Neuronal stem cell (in vitro differentiated cells): Measurements from ENCODE around the gene CCDC57.

Experiments used
- DNase-seq: peaks from one replicate; pipeline ENCODE4 v3.0.0-alpha.2; 2013; ENCODE audit warnings: low spot score
- H2AFZ ChIP-seq: one replicate; pipeline ENCODE4 v1.6.1; 2013; ENCODE audit warnings: mild to moderate bottlenecking, low read length, inconsistent platforms
- H2AK5ac ChIP-seq: 2 replicates; pipeline ENCODE4 v1.6.1; 2013; ENCODE audit warnings: low read depth, mild to moderate bottlenecking, inconsistent platforms, low read length, moderate library complexity, mixed read lengths
- H2BK120ac ChIP-seq: 2 replicates; pipeline ENCODE4 v1.6.1; 2013; ENCODE audit warnings: low read depth, mild to moderate bottlenecking, inconsistent platforms, low read length, moderate library complexity, mixed read lengths
- H2BK12ac ChIP-seq: one replicate; pipeline ENCODE4 v1.6.1; 2013; ENCODE audit warnings: low read length, inconsistent platforms
- H2BK15ac ChIP-seq: 2 replicates; pipeline ENCODE4 v1.6.1; 2013; ENCODE audit warnings: mild to moderate bottlenecking, low read length, inconsistent platforms, mixed read lengths
- H2BK5ac ChIP-seq: one replicate; pipeline ENCODE4 v1.6.1; 2013; ENCODE audit warnings: inconsistent platforms, mild to moderate bottlenecking, low read length, moderate library complexity
- H3K14ac ChIP-seq: one replicate; pipeline ENCODE4 v1.6.1; 2013; ENCODE audit warnings: low read length, inconsistent platforms
- H3K18ac ChIP-seq: 2 replicates; pipeline ENCODE4 v1.6.1; 2013; ENCODE audit warnings: low read length, inconsistent platforms
- H3K23ac ChIP-seq: 2 replicates; pipeline ENCODE4 v1.6.1; 2013; ENCODE audit warnings: low read depth, mild to moderate bottlenecking, mixed read lengths, low read length, inconsistent platforms; ENCODE audit not compliant: poor library complexity
- H3K27ac ChIP-seq: replicated peaks from 3 replicates; pipeline ENCODE4 v1.5.1; 2013; ENCODE audit warnings: low read length, inconsistent platforms
- H3K27me3 ChIP-seq, 3 experiments: 2 replicates each; pipeline ENCODE4 v1.6.1; 2013; ENCODE audit warnings: low read length in 3 of 3, mild to moderate bottlenecking in 2 of 3, inconsistent platforms in 1 of 3, low read depth in 1 of 3, mixed read lengths in 1 of 3, moderate library complexity in 1 of 3; ENCODE audit not compliant: control insufficient read depth in 3 of 3, insufficient read depth in 3 of 3
- H3K36me3 ChIP-seq, 2 donors: replicated peaks in 1 of 2; 2 replicates each; pipeline ENCODE4 v1.6.1; 2013; ENCODE audit warnings: low read length in 2 of 2; ENCODE audit not compliant: control insufficient read depth in 2 of 2, insufficient read depth in 2 of 2
- H3K4ac ChIP-seq: 2 replicates; pipeline ENCODE4 v1.6.1; 2013; ENCODE audit warnings: inconsistent platforms, mild to moderate bottlenecking, low read length, moderate library complexity
- H3K4me1 ChIP-seq, 2 donors: 1 replicate in 1 of 2; 2 replicates in 1 of 2; pipeline ENCODE4 v1.6.1; 2013; ENCODE audit warnings: low read length in 2 of 2, low read depth in 1 of 2; ENCODE audit not compliant: control insufficient read depth in 2 of 2, insufficient read depth in 1 of 2
- H3K4me2 ChIP-seq: one replicate; pipeline ENCODE4 v1.6.1; 2013; ENCODE audit warnings: mild to moderate bottlenecking, low read length, inconsistent platforms; ENCODE audit not compliant: insufficient read depth, poor library complexity, severe bottlenecking
- H3K4me3 ChIP-seq, 2 donors: 2 replicates each; pipeline ENCODE4 v1.5.1; 2013; ENCODE audit warnings: low read length in 2 of 2, mild to moderate bottlenecking in 2 of 2, inconsistent platforms in 1 of 2, moderate library complexity in 1 of 2
- H3K79me1 ChIP-seq: one replicate; pipeline ENCODE4 v1.6.1; 2013; ENCODE audit warnings: low read depth, mild to moderate bottlenecking, inconsistent platforms, low read length, moderate library complexity
- H3K9ac ChIP-seq: one replicate; pipeline ENCODE4 v1.6.1; 2013; ENCODE audit warnings: mild to moderate bottlenecking, low read depth, low read length, inconsistent platforms; ENCODE audit not compliant: poor library complexity
- H3K9me3 ChIP-seq, 2 donors: replicated peaks in 1 of 2; 2 replicates each; pipeline versions ENCODE3 to v1.6.1; 2013; ENCODE audit warnings: low read length in 2 of 2, mild to moderate bottlenecking in 2 of 2, inconsistent platforms in 1 of 2, low read depth in 1 of 2, mixed read lengths in 1 of 2, moderate library complexity in 1 of 2; ENCODE audit not compliant: control insufficient read depth in 2 of 2, insufficient read depth in 1 of 2
- H4K8ac ChIP-seq: one replicate; pipeline ENCODE4 v1.6.1; 2013; ENCODE audit warnings: low read depth, mild to moderate bottlenecking, inconsistent platforms, low read length, moderate library complexity
- H4K91ac ChIP-seq: one replicate; pipeline ENCODE4 v1.6.1; 2013; ENCODE audit warnings: low read length, low read depth, mild to moderate bottlenecking, inconsistent platforms; ENCODE audit not compliant: poor library complexity
- WGBS, 2 donors: extraction: QIAGEN DNeasy Blood & Tissue Kit; methylation state at CpG; one replicate each; pipeline ENCODE4 v1.1.7; 2013; ENCODE audit warnings: missing lambda C conversion rate in 2 of 2, mixed read lengths in 1 of 2; ENCODE audit not compliant: insufficient read length in 2 of 2, insufficient replicate concordance in 1 of 2; ENCODE audit errors: extremely low coverage in 2 of 2; 5-methylcytosine and 5-hydroxymethylcytosine counted together

CCDC57 gene

GRCh38 chr17:82081966-82082365, 130.7 kb downstream of the CCDC57 start:
- Histone ChIP-seq H3K9ac (no peak overlapping the region), H2BK15ac (no peak overlapping the region), H3K14ac (no peak overlapping the region), H4K8ac (no peak overlapping the region), H3K4me2 (no peak overlapping the region), H2BK120ac (no peak overlapping the region), H3K4me3 (no peak overlapping the region), H3K36me3 (peaks cover 78 to 93% of the 10 kb centered on the region in 2 donors), H2BK5ac (peak overlapping the region; percentile 78), H2AK5ac (no peak overlapping the region), H2AFZ (no peak overlapping the region), H3K79me1 (peaks cover 44% of the 10 kb centered on the region), H3K27me3 (no peaks in the 10 kb centered on the region), H4K91ac (no peak overlapping the region), H3K9me3 (peaks cover 0 to 1% of the 10 kb centered on the region in 2 donors), H3K23ac (no peak overlapping the region), H3K4ac (no peak overlapping the region), H3K27ac (no peak overlapping the region), H3K18ac (no peak overlapping the region), H2BK12ac (no peak overlapping the region), H3K4me1 (peaks cover 0 to 3% of the 10 kb centered on the region in 2 donors)
- no peak for DNase-seq
- no CpG with 5 or more reads among the region's 22 CpGs for WGBS, 2 donors

GRCh38 chr17:82081546-82081945, 131.1 kb downstream of the CCDC57 start:
- no CpG with 5 or more reads among the region's 20 CpGs for WGBS, 2 donors
- Histone ChIP-seq H2BK5ac (no peak overlapping the region), H3K14ac (no peak overlapping the region), H3K4me3 (no peak overlapping the region), H3K9me3 (peaks cover 0 to 1% of the 10 kb centered on the region in 2 donors), H3K9ac (peak overlapping the region; percentile 60), H3K27ac (no peak overlapping the region), H2BK12ac (no peak overlapping the region), H3K27me3 (no peaks in the 10 kb centered on the region), H3K36me3 (peaks cover 74 to 89% of the 10 kb centered on the region in 2 donors), H3K4me2 (no peak overlapping the region), H3K4me1 (peaks cover 0 to 3% of the 10 kb centered on the region in 2 donors), H2AFZ (no peak overlapping the region), H3K4ac (no peak overlapping the region), H3K79me1 (peaks cover 41% of the 10 kb centered on the region), H2BK15ac (no peak overlapping the region), H2BK120ac (no peak overlapping the region), H4K91ac (no peak overlapping the region), H2AK5ac (no peak overlapping the region), H3K18ac (no peak overlapping the region), H3K23ac (peak overlapping the region; percentile 43), H4K8ac (no peak overlapping the region)
- DNase-seq: no peak

GRCh38 chr17:82080789-82081464, 131.7 kb downstream of the CCDC57 start:
- Histone ChIP-seq H2AFZ (no peak overlapping the region), H3K4me1 (peaks cover 0 to 3% of the 10 kb centered on the region in 2 donors), H4K91ac (no peak overlapping the region), H3K4ac (no peak overlapping the region), H3K9me3 (peaks cover 0 to 1% of the 10 kb centered on the region in 2 donors), H3K4me2 (no peak overlapping the region), H3K27ac (no peak overlapping the region), H2BK12ac (peak overlapping the region; percentile 6), H3K79me1 (peaks cover 35% of the 10 kb centered on the region), H3K18ac (no peak overlapping the region), H4K8ac (no peak overlapping the region), H3K36me3 (peaks cover 68 to 83% of the 10 kb centered on the region in 2 donors), H2BK5ac (peak overlapping the region; percentile 22), H2BK15ac (no peak overlapping the region), H2AK5ac (no peak overlapping the region), H3K27me3 (no peaks in the 10 kb centered on the region), H3K4me3 (no peak overlapping the region), H3K23ac (peak overlapping the region; percentile 43), H2BK120ac (no peak overlapping the region), H3K14ac (peak overlapping the region; percentile 21), H3K9ac (peak overlapping the region; percentile 50)
- DNase-seq: no peak
- WGBS, 2 donors: no CpG with 5 or more reads among the region's 44 CpGs

- H2BK15ac ChIP-seq: no peak overlapping the region
- peak overlapping the region; percentile 50 for H3K9ac ChIP-seq
- H2BK120ac ChIP-seq: no peak overlapping the region
- no peak overlapping the region for H3K27ac ChIP-seq
- no peaks in the 10 kb centered on the region for H3K27me3 ChIP-seq
- H3K9me3 ChIP-seq: peaks cover 0 to 1% of the 10 kb centered on the region in 2 donors
- H4K8ac ChIP-seq: no peak overlapping the region
- H3K79me1 ChIP-seq: peaks cover 33% of the 10 kb centered on the region
- peak overlapping the region; percentile 22 for H2BK5ac ChIP-seq
- WGBS, 2 donors: no CpG with 5 or more reads among the region's 36 CpGs
- H3K4me1 ChIP-seq: peaks cover 0 to 3% of the 10 kb centered on the region in 2 donors
- no peak for DNase-seq
- H3K4me3 ChIP-seq: no peak overlapping the region
- H3K23ac ChIP-seq: peak overlapping the region; percentile 34
- H4K91ac ChIP-seq: no peak overlapping the region
- H2AK5ac ChIP-seq: no peak overlapping the region
- H3K4me2 ChIP-seq: no peak overlapping the region
- H3K36me3 ChIP-seq: peaks cover 61 to 76% of the 10 kb centered on the region in 2 donors
- no peak overlapping the region for H3K4ac ChIP-seq
- H2AFZ ChIP-seq: no peak overlapping the region
- H2BK12ac ChIP-seq: no peak overlapping the region
- H3K18ac ChIP-seq: peak overlapping the region; percentile 11
- no peak overlapping the region for H3K14ac ChIP-seq
Observed at GRCh38 chr17:82080048-82080788, 132.4 kb downstream of the CCDC57 start.
